CMK (cell line): ENCODE results near the gene MAMLD1.

Source experiments
- DNase-seq: peaks from one replicate; pipeline ENCODE4 v3.0.0-alpha.2; 2010; ENCODE audit warnings: low read depth

Gene MAMLD1

GRCh38 chrX:150502091-150502490 lies 139.0 kb downstream of the MAMLD1 start:
- no peak for DNase-seq

- no peak for DNase-seq
These were observed 140.1 kb downstream of the MAMLD1 start for GRCh38 chrX:150502979-150503897.

GRCh38 chrX:150503898-150504219 lies 140.7 kb downstream of the MAMLD1 start:
- DNase-seq, result no peak

GRCh38 chrX:150504397-150505182 lies 141.5 kb downstream of the MAMLD1 start:
- DNase-seq, result no peak

- no peak for DNase-seq
These were observed 142.9 kb downstream of the MAMLD1 start for GRCh38 chrX:150506020-150506419.

- DNase-seq, result no peak
These were observed 143.4 kb downstream of the MAMLD1 start for GRCh38 chrX:150506486-150506885.

GRCh38 chrX:150507251-150507856 lies 144.2 kb downstream of the MAMLD1 start:
- DNase-seq, result no peak

GRCh38 chrX:150508018-150508417 lies 144.9 kb downstream of the MAMLD1 start:
- no peak for DNase-seq

GRCh38 chrX:150508451-150509367 lies 145.6 kb downstream of the MAMLD1 start:
- DNase-seq, result no peak

GRCh38 chrX:150509703-150510102 lies 146.6 kb downstream of the MAMLD1 start:
- no peak for DNase-seq

- DNase-seq, result no peak
These were observed 149.4 kb downstream of the MAMLD1 start for GRCh38 chrX:150512461-150512901.

- DNase-seq, result no peak
These were observed 150.4 kb downstream of the MAMLD1 start for GRCh38 chrX:150513544-150513943.

- no peak for DNase-seq
These were observed 151.3 kb downstream of the MAMLD1 start for GRCh38 chrX:150514462-150514861.

GRCh38 chrX:150515801-150516200 lies 152.7 kb downstream of the MAMLD1 start:
- DNase-seq, result no peak

- DNase-seq, result no peak
These were observed 154.3 kb downstream of the MAMLD1 start for GRCh38 chrX:150517303-150517910.

- no peak for DNase-seq
These were observed 159.4 kb downstream of the MAMLD1 start for GRCh38 chrX:150522494-150522893.

- DNase-seq, result no peak
These were observed 162.2 kb downstream of the MAMLD1 start for GRCh38 chrX:150525061-150525919.

GRCh38 chrX:150526692-150527091 lies 163.6 kb downstream of the MAMLD1 start:
- DNase-seq, result no peak

- no peak for DNase-seq
These were observed 164.0 kb downstream of the MAMLD1 start for GRCh38 chrX:150527108-150527507.

- no peak for DNase-seq
These were observed 166.5 kb downstream of the MAMLD1 start for GRCh38 chrX:150529587-150529986.
